Endothelial cell of umbilical vein (primary cell): ENCODE data around the gene GPR162. TPM values are rescaled to one million over a fixed set of nuclear protein-coding genes. Genes with fewer than 3 reads are reported as not detected.

ENCODE experiments used
- BruUV-seq: library from RNA; stranded (reverse); fragments of 400-500 nt; replicated peaks from 2 replicates; lab custom pipeline; 2021; lab: Mats Ljungman, UMichigan
- CTCF ChIA-PET: fragments of 300-600, 350-600 bp; sonication (Branson Sonifier 250); formaldehyde crosslinking; loops from one replicate; lab custom pipeline; 2021; ENCODE audit warnings: antibody characterized with exemption, inconsistent platforms; lab: Charles Lee
- POLR2A ChIA-PET: fragments of 300-600, 350-600 bp; sonication (Branson Sonifier 250); formaldehyde crosslinking; loops from one replicate; lab custom pipeline; 2021; ENCODE audit warnings: antibody characterized with exemption, inconsistent platforms; lab: Charles Lee
- DNase-seq: peaks from one replicate; pipeline ENCODE4 v3.0.0-alpha.2; 2011; ENCODE audit warnings: low read depth, low spot score
- FAIRE-seq: peaks from 2 replicates; lab custom pipeline; 2011; peaks lifted over from hg19 to GRCh38; lab: Jason Lieb, UNC
- H2AFZ ChIP-seq: 2 replicates; pipeline ENCODE4 v1.6.0; 2012; ENCODE audit warnings: low read depth, low read length, control low read depth, inconsistent platforms
- H3K27ac ChIP-seq: 2 replicates; pipeline ENCODE4 v1.5.1; 2011; ENCODE audit warnings: low read depth, mild to moderate bottlenecking, control low read depth, low read length, moderate library complexity; ENCODE audit not compliant: insufficient read depth
- H3K27me3 ChIP-seq, 2 experiments: 2 replicates each; pipeline versions ENCODE4 v1.6.0 to v1.6.1; 2011; ENCODE audit warnings: low read length in 2 of 2, mixed read lengths in 1 of 2; ENCODE audit not compliant: control insufficient read depth in 2 of 2, insufficient read depth in 2 of 2
- H3K36me3 ChIP-seq, 2 experiments: 2 replicates in 1 of 2; 3 replicates in 1 of 2; pipeline ENCODE4 v1.5.1; 2011; ENCODE audit warnings: low read length in 2 of 2, mild to moderate bottlenecking in 1 of 2, moderate library complexity in 1 of 2; ENCODE audit not compliant: control insufficient read depth in 2 of 2, insufficient read depth in 2 of 2; ENCODE audit errors: extremely low read depth in 1 of 2
- H3K4me1 ChIP-seq: 3 replicates; pipeline ENCODE4 v1.5.1; 2011; ENCODE audit warnings: mild to moderate bottlenecking, low read length; ENCODE audit not compliant: control insufficient read depth, insufficient read depth; ENCODE audit errors: extremely low read depth
- H3K4me2 ChIP-seq: 2 replicates; pipeline ENCODE4 v1.6.1; 2011; ENCODE audit warnings: low read length, control low read depth, mixed read lengths; ENCODE audit not compliant: insufficient read depth
- H3K4me3 ChIP-seq, 3 experiments: fragments of 200-600 bp in 1 of 3; sonication (generic), shearing (Covaris generic) in 1 of 3; replicated peaks in 1 of 3; 2 replicates each; pipeline ENCODE4 v1.5.1; 2011 to 2016; ENCODE audit warnings: control low read depth in 3 of 3, low read length in 3 of 3, mild to moderate bottlenecking in 2 of 3, inconsistent platforms in 1 of 3, low read depth in 1 of 3, moderate library complexity in 1 of 3; ENCODE audit not compliant: insufficient read depth in 1 of 3
- H3K79me2 ChIP-seq: 2 replicates; pipeline ENCODE4 v1.6.0; 2012; ENCODE audit warnings: low read length, inconsistent platforms; ENCODE audit not compliant: control insufficient read depth, insufficient read depth
- H3K9ac ChIP-seq: replicated peaks from 2 replicates; pipeline ENCODE3; 2011; ENCODE audit warnings: low read length, control low read depth; ENCODE audit not compliant: insufficient read depth; ENCODE audit errors: extremely low read depth
- H3K9me1 ChIP-seq: replicated peaks from 3 replicates; pipeline ENCODE4 v1.6.0; 2011; ENCODE audit warnings: mild to moderate bottlenecking, low read length; ENCODE audit not compliant: control insufficient read depth, insufficient read depth; ENCODE audit errors: extremely low read depth
- H3K9me3 ChIP-seq: replicated peaks from 2 replicates; pipeline ENCODE4 v1.5.1; 2012; ENCODE audit warnings: low read length, inconsistent platforms; ENCODE audit not compliant: control insufficient read depth, insufficient read depth
- H4K20me1 ChIP-seq: replicated peaks from 2 replicates; pipeline ENCODE3; 2011; ENCODE audit warnings: mild to moderate bottlenecking, low read length; ENCODE audit not compliant: control insufficient read depth, insufficient read depth; ENCODE audit errors: extremely low read depth
- EZH2 ChIP-seq: IDR thresholded peaks from 2 replicates; pipeline ENCODE4 v1.6.1; 2012; ENCODE audit warnings: borderline replicate concordance, low read depth, mild to moderate bottlenecking, moderate library complexity, low read length, inconsistent platforms; ENCODE audit not compliant: severe bottlenecking
- FOS ChIP-seq: IDR thresholded peaks from 2 replicates; pipeline ENCODE4 v1.6.1; 2011; ENCODE audit warnings: mild to moderate bottlenecking, low read length, moderate library complexity, borderline replicate concordance; ENCODE audit not compliant: insufficient read depth
- GATA2 ChIP-seq: IDR thresholded peaks from 2 replicates; pipeline ENCODE4 v1.7.0; 2011; ENCODE audit warnings: low read depth, mild to moderate bottlenecking, moderate library complexity, mixed read lengths, low read length; ENCODE audit not compliant: insufficient read length, insufficient read depth
- MAX ChIP-seq: IDR thresholded peaks from 2 replicates; pipeline ENCODE4 v1.6.1; 2011; ENCODE audit not compliant: insufficient read depth, insufficient read length
- MYC ChIP-seq: IDR thresholded peaks from one replicate; pipeline ENCODE4 v1.6.1; 2011; ENCODE audit warnings: mild to moderate bottlenecking, low read depth, low read length
- POLR2A ChIP-seq: IDR thresholded peaks from 2 replicates; pipeline ENCODE4 v1.6.1; 2012; ENCODE audit warnings: low read depth, mild to moderate bottlenecking, control low read depth, low read length
- dilution Hi-C: fragments of 300-500 bp; cut with MboI; formaldehyde crosslinking; loops from one replicate; pipeline ENCODE4 v1.15.0; 2019; ENCODE audit warnings: low sequenced_read_pairs; ENCODE audit not compliant: extremely low pct_ligation_motif_present
- intact Hi-C: fragments of 100-400 bp; cut with micrococcal nuclease; formaldehyde crosslinking; loops from one replicate; pipeline ENCODE4 v1.10.0; 2022
- polyA plus RNA-seq, 4 experiments: library from polyadenylated mRNA; depleted of rRNA in 3 of 4; stranded (reverse) in 3 of 4; unstranded in 1 of 4; fragments of >200 nt; gene quantifications; 2 replicates each; pipeline versions ENCODE4 v1.2.1 to v1.2.3, GENCODE V29; 2011 to 2012; ENCODE audit warnings: missing spikeins in 1 of 4
- total RNA-seq: library from RNA; stranded (reverse); gene quantifications from 2 replicates; pipeline ENCODE4 v1.2.3, GENCODE V29; 2021

Gene GPR162
- total and polyA plus RNA-seq, 2 donors (not counting 3 experiments of a cell fraction or from before 2014, with no cell fraction given), result 9.7 to 13.7 TPM

- Histone ChIP-seq H3K4me2 (peak overlapping the region; percentile 77), H3K9me1 (no peaks in the 10 kb centered on the region), H3K4me3 (no peak overlapping the region), H3K27me3 (no peaks in the 10 kb centered on the region), H3K27ac (peak overlapping the region; percentile 8), H3K36me3 (peaks cover 21 to 29% of the 10 kb centered on the region in 2 experiments), H3K9ac (peak overlapping the region; percentile 51), H3K4me1 (peaks cover 24% of the 10 kb centered on the region), H3K9me3 (no peaks in the 10 kb centered on the region), H3K79me2 (peaks cover 42% of the 10 kb centered on the region), H4K20me1 (no peaks in the 10 kb centered on the region), H2AFZ (no peak overlapping the region)
- FAIRE-seq, result no peak
- dilution Hi-C loops, result no loop called here
- POLR2A ChIA-PET, result interaction anchor here (1.5 to 3.2 kb wide), 3 partner anchors 14 to 19 kb away, joined by 3 to 48 read pairs (median 11); partner anchors contain the start of genes SPSB2 and TPI1
- TF ChIP-seq FOS, result no peak
- TF ChIP-seq POLR2A, result no peak
- no peak for TF ChIP-seq MYC
- no peak for TF ChIP-seq EZH2
- TF ChIP-seq MAX, result no peak
- DNase-seq, result no peak
- CTCF ChIA-PET, result interaction anchor here (0.9 to 4.6 kb wide), 4 partner anchors 15 to 100 kb away, joined by 5 to 30 read pairs (median 27); partner anchors contain the start of genes MLF2, SPSB2 and TPI1
- intact Hi-C loops, result no loop called here
- no TSS peak for BruUV-seq
Measured at GRCh38 chr12:6853626-6854025, 32.0 kb downstream of the GPR162 start.

GRCh38 chr12:6854036-6854435, 32.4 kb downstream of the GPR162 start:
- no peak for FAIRE-seq
- Histone ChIP-seq H3K27me3 (no peaks in the 10 kb centered on the region), H3K9ac (no peak overlapping the region), H3K9me1 (no peaks in the 10 kb centered on the region), H3K27ac (no peak overlapping the region), H4K20me1 (no peaks in the 10 kb centered on the region), H3K4me1 (peaks cover 24% of the 10 kb centered on the region), H3K9me3 (no peaks in the 10 kb centered on the region), H3K4me2 (no peak overlapping the region), H3K36me3 (peaks cover 23 to 30% of the 10 kb centered on the region in 2 experiments), H2AFZ (no peak overlapping the region), H3K79me2 (peaks cover 39% of the 10 kb centered on the region), H3K4me3 (no peak overlapping the region)
- TF ChIP-seq GATA2, result no peak
- ChIA-PET CTCF (interaction anchor here (0.9 to 4.6 kb wide), 5 partner anchors 10 to 37 kb away, joined by 3 to 30 read pairs (median 6); partner anchors contain the start of genes SPSB2 and TPI1), POLR2A (interaction anchor here (0.7 to 1.5 kb wide), 2 partner anchors 11 to 15 kb away, joined by 3 to 4 read pairs; no protein-coding TSS in a partner anchor)
- intact Hi-C loops (no loop called here), dilution Hi-C loops (no loop called here)
- no peak for DNase-seq
- BruUV-seq, result no TSS peak
